HFFc6 (cell line): ENCODE results near the gene CMTM5. TPM values are rescaled to one million over a fixed set of nuclear protein-coding genes. Genes with fewer than 3 reads are reported as not detected.

Source experiments
- DNase-seq: peaks from one replicate; pipeline ENCODE4 v3.0.0-alpha.2; 2018
- H3K27ac Mint-ChIP-seq: 2 replicates; pipeline ENCODE4 v1.8.0; 2020; ENCODE audit warnings: mild to moderate bottlenecking, mixed read lengths
- H3K27me3 Mint-ChIP-seq: 2 replicates; pipeline ENCODE4 v1.8.0; 2021; ENCODE audit warnings: mild to moderate bottlenecking, moderate library complexity, mixed read lengths; ENCODE audit not compliant: insufficient read depth
- H3K36me3 Mint-ChIP-seq: 2 replicates; pipeline ENCODE4 v1.8.0; 2021; ENCODE audit warnings: low read depth, mixed read lengths
- H3K4me1 Mint-ChIP-seq: 2 replicates; pipeline ENCODE4 v1.8.0; 2020; ENCODE audit warnings: low read depth, mixed read lengths
- H3K4me3 Mint-ChIP-seq: 2 replicates; pipeline ENCODE4 v1.8.0; 2020; ENCODE audit warnings: mild to moderate bottlenecking, moderate library complexity, mixed read lengths
- H3K9me3 Mint-ChIP-seq: 2 replicates; pipeline ENCODE4 v1.8.0; 2020; ENCODE audit warnings: mild to moderate bottlenecking, mixed read lengths
- total RNA-seq, 6 experiments: library from RNA; stranded (reverse); fragmentation: NEBNext Ultra II Directional; extraction: Animal tissue kit (Norgen Biotek cat#: 25700); gene quantifications; 2 replicates in 1 of 6; 3 replicates in 5 of 6; pipeline ENCODE4 v1.2.3, GENCODE V29; 2021
- TF ChIP-seq, protein P1 (sequence below): fragments of 200-600 bp; sonication (generic); IDR thresholded peaks from 2 replicates; pipeline ENCODE4 v1.5.0; 2021; ENCODE audit warnings: antibody characterized with exemption, mild to moderate bottlenecking

The CMTM5 gene
- total RNA-seq, 6 experiments from 2014 or later, result not detected

DNA sequence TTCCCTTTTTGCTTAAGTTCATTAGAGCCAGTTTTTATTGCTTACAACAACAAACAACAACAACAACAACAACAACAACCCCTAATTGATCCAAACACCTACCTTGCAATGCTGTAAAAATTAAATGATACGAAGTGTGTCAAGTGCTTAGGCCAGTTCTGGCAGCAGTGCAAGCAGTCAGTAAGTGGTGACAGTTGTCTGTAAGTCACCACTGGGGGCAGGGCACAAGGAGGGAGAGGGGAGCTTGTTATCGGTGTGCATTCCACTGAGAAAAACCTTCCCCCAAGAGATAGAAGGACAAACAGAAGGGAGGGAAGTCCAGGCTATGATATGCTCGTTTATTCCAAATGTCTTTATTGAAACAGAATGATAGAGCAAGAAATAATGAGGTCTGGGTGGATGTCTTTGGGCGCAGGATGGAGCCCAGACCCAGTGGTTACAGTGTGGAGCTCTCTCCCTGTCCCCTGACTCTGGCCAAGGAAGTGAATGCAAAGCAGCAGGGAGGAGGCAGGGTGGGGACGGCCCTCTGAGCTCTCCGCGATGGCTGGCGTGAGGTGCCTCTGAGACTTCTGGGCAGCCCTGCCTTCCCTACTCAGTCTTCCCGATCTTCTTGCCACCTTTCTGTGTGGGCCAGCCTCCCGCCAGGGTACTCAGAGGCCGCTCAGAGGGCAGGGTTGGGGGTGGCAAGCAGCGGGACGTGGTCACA lies 30.7 kb upstream of the CMTM5 start:
- Mint-ChIP-seq H3K27me3 (peaks cover 7% of the 10 kb centered on the region), H3K9me3 (no peaks in the 10 kb centered on the region), H3K27ac (no peak overlapping the region), H3K36me3 (peaks cover 5% of the 10 kb centered on the region; the same call in 1 of the 2 replicates), H3K4me1 (no peaks in the 10 kb centered on the region), H3K4me3 (no peak overlapping the region)
- TF ChIP-seq, protein P1, sequence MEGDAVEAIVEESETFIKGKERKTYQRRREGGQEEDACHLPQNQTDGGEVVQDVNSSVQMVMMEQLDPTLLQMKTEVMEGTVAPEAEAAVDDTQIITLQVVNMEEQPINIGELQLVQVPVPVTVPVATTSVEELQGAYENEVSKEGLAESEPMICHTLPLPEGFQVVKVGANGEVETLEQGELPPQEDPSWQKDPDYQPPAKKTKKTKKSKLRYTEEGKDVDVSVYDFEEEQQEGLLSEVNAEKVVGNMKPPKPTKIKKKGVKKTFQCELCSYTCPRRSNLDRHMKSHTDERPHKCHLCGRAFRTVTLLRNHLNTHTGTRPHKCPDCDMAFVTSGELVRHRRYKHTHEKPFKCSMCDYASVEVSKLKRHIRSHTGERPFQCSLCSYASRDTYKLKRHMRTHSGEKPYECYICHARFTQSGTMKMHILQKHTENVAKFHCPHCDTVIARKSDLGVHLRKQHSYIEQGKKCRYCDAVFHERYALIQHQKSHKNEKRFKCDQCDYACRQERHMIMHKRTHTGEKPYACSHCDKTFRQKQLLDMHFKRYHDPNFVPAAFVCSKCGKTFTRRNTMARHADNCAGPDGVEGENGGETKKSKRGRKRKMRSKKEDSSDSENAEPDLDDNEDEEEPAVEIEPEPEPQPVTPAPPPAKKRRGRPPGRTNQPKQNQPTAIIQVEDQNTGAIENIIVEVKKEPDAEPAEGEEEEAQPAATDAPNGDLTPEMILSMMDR, result no peak
- no peak for DNase-seq

DNA sequence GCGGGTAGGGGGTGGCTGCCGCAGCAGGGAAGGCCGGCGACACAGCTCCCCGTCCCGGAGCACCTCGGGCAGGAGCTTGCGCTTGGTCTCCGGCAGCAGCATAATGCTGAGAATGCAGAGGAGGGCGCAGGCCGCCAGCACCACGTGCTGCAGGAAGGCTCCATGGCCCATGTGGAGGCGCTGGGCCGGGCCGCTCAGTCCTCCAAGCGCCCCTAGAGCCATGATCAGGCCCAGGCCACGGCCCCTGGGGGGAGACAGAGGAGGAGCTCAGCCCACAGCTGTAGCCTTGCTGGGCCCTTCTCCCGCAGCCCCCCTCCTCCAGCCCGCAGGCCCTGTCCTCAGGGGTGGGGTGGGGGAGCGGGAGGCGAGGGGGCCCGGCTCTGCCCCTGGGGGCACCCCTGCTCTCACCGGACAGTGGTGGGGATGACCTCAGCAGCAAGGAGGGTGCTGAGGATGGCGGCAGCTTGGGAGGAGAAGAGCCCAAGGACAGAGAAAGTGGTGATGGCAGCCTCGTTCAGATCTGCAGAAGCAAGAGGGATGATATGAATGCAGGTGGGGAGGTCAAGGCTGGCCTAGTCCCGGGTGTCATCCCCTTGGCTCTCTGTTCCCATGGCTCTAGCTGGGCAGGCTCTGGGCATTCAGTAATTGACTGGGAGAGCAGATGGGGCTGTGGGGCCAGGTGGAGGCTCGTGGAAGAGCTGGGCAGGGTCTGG lies 30.0 kb upstream of the CMTM5 start:
- Mint-ChIP-seq H3K9me3 (no peaks in the 10 kb centered on the region), H3K27ac (no peak overlapping the region), H3K4me1 (no peaks in the 10 kb centered on the region), H3K4me3 (no peak overlapping the region), H3K36me3 (peaks cover 8% of the 10 kb centered on the region; the same call in 1 of the 2 replicates), H3K27me3 (peaks cover 9% of the 10 kb centered on the region)
- DNase-seq, result no peak
- TF ChIP-seq, protein P1, result no peak

DNA sequence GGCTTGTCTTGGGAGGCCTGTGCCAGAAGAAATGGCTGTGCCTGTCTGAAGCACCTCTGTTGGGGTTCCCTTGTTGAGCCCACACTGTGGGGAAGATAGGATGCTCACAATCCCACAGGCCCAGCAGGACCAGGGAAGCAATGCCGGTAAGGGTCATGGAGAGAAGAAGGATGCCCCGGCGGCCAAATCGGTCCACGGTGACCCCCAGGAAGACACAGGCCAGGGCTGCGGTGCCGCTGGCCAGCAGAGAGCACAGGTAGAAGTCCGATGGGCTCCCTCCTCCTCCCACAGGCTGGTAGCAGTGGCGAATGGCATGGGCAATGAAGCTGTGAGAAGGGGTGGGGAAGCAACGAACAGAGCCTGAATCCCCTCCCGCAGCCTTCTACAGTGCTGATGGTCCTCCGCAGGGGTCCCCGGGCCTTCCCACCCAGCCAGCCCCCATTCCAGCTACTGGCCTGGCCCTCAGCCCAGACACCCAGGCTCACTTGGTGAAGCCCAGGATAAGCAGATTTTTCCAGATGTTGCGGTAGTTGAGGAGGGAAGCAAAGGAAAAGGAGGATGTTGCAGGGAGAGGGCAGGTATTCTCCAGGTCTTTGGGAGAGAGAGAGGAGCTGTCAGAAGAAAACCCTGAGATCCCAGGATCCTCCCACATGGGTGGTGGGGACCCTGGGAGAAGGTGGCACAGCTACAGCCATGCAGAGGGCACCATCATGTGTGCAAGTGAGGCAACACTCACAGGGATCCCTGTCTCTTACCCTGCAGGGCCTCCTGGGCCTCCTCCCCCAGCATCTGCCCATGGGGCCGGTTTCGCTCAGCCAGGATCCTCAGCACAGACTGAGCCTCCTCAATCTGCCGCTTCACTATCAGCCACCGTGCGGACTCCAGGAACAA lies 29.2 kb upstream of the CMTM5 start:
- DNase-seq, result no peak
- no peak overlapping the region for H3K27ac Mint-ChIP-seq
- no peak overlapping the region for H3K4me3 Mint-ChIP-seq
- H3K27me3 Mint-ChIP-seq, result peaks cover 7% of the 10 kb centered on the region
- H3K9me3 Mint-ChIP-seq, result no peaks in the 10 kb centered on the region
- TF ChIP-seq, protein P1, result no peak
- H3K4me1 Mint-ChIP-seq, result no peaks in the 10 kb centered on the region
- peaks cover 8% of the 10 kb centered on the region; the same call in 1 of the 2 replicates for H3K36me3 Mint-ChIP-seq

DNA sequence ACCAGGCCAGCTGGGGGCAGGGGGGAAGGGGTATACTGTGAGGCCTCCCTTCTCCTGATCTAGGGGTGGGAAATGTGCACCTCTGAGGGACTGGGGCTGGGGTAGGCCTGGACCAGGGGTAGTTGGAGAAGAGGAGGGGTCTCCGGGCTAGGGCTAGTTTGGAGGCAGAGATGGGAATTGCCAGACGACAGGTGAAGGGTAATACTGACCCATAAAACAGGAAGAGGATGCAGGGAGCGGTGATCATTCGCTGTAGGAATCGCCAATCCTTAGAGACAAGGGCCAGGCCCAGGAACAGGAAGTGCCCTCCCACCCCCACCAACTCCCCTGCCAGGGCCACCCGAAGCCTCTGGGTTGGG lies 28.6 kb upstream of the CMTM5 start:
- DNase-seq, result no peak
- Mint-ChIP-seq H3K36me3 (peaks cover 8% of the 10 kb centered on the region; the same call in 1 of the 2 replicates), H3K27ac (no peak overlapping the region), H3K9me3 (no peaks in the 10 kb centered on the region), H3K4me1 (peaks cover 6% of the 10 kb centered on the region; the same call in 1 of the 2 replicates), H3K27me3 (peaks cover 7% of the 10 kb centered on the region), H3K4me3 (no peak overlapping the region)
- TF ChIP-seq, protein P1, result no peak

DNA sequence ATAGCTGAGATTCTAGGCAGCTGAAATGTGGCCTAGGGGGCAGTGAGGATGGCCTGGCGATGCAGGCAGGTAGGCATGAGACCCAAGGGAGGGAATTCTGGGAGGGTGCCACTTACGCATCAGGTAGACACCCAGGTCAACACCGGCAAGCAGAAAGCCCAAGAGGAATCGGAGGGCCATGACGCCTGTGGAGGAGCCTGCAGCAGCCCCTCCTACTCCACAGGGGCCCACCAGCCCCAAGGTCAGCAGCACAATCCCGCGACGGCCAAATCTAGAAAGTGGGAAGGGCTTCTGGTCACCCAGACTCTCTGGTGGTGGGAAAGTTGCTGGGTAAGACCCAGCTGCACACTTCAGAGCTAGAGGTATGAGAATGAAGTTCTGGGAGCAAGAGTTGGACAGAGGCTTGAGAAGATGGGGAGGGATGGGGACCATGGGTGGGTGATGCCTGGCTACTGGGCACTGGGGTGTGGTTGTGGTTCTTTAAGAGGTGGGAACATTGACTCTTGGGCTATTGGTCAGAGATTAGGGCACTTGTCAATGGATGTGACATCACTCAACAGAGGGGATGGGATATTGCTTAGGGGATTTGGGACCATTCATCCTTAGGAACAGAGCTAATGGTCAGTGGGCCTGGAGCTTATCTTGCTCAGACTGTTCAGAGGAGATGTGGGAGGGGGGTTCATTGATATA lies 27.5 kb upstream of the CMTM5 start:
- Mint-ChIP-seq H3K36me3 (peaks cover 8% of the 10 kb centered on the region; the same call in 1 of the 2 replicates), H3K27me3 (peaks cover 9% of the 10 kb centered on the region), H3K4me3 (no peak overlapping the region), H3K27ac (no peak overlapping the region), H3K4me1 (peaks cover 10% of the 10 kb centered on the region; the same call in 1 of the 2 replicates), H3K9me3 (no peaks in the 10 kb centered on the region)
- TF ChIP-seq, protein P1, result no peak
- DNase-seq, result no peak
